ENCODE results near the gene CEL. TPM values are rescaled to one million over a fixed set of nuclear protein-coding genes. Genes with fewer than 3 reads are reported as not detected.

CEL gene
- total RNA-seq, 1 experiment from 2014 or later: 6.9 TPM

DNA sequence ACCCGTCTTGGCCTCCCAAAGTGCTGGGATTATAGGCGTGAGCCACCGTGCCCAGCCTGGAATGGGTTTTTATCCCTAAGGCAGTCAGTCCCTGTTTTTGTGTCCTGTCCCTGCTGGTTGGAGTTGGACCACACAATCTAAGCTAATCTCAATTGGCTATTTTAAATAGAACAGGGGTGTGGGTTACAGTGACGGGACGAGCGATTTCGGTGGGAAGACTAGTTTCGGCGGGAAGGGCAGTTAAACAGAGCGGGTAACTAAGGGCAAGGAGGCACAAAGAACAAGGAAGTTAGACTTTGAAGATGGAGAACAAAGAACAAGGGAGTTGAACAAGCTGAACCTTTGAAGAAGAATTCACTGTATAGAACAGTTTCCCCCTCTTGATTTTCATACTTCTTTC lies 29.6 kb upstream of the CEL start:
- Histone ChIP-seq H3K27ac (ENCODE audit: low read depth, low read length) (no peak overlapping the region), H3K27me3 (ENCODE audit: insufficient read depth, low read length) (no peaks in the 10 kb centered on the region), H3K4me2 (ENCODE audit: low read length) (peak overlapping the region; percentile 85), H3K9me2 (ENCODE audit: insufficient read depth) (no peaks in the 10 kb centered on the region), H3K4me3 (replicated peaks in 1 of 2; ENCODE audit: low read depth in 1 of 2, low read length in 2 of 2) (peak overlapping the region; percentile 78 to 98), H3K9ac (ENCODE audit: low read length) (peak overlapping the region; percentile 79), H4K20me1 (ENCODE audit: insufficient read depth) (no peaks in the 10 kb centered on the region), H3K36me3 (ENCODE audit: control insufficient read depth in 1 of 2, insufficient read depth in 2 of 2, low read length in 2 of 2) (peaks cover 7 to 12% of the 10 kb centered on the region in 2 experiments; a peak in 1 of 4 replicates), H3K9me3 (ENCODE audit: control insufficient read depth in 1 of 2, insufficient read depth in 1 of 2, low read depth in 1 of 2, low read length in 2 of 2) (no peaks in the 10 kb centered on the region), H2AFZ (ENCODE audit: low read depth, low read length, poor library complexity, severe bottlenecking) (no peak overlapping the region), H3K4me1 (ENCODE audit: control insufficient read depth in 1 of 2, insufficient read depth in 2 of 2, low read length in 2 of 2) (peaks cover 3 to 17% of the 10 kb centered on the region in 2 experiments; a peak in 3 of 4 replicates), H3K79me2 (ENCODE audit: insufficient read depth, low read length) (peaks cover 68% of the 10 kb centered on the region)
- POLR2A ChIA-PET: no interaction called here
- intact Hi-C loops (cut with micrococcal nuclease): no loop called here
- BruUV-seq (replicated peaks): no TSS peak
- RAD21 ChIA-PET (ENCODE audit: low non-redundant PET in 1 of 2, low total read pairs in 2 of 2, uncharacterized antibody in 2 of 2, unreplicated experiment in 2 of 2): no interaction called here
- CTCF ChIA-PET: interaction anchor here (1.1 kb wide), 1 partner anchor 10 kb away, joined by 6 read pairs; no protein-coding TSS in a partner anchor
- DNase-seq (ENCODE audit: low read depth, low spot score) (no peak), ATAC-seq (no peak)
- no peak for TF ChIP-seq EGR1 (IDR thresholded peaks at IDR 0.05; ENCODE audit: low read depth)
- no peak for TF ChIP-seq TCF7L2 (IDR thresholded peaks at IDR 0.05; ENCODE audit: borderline replicate concordance, extremely low read depth, insufficient read depth, insufficient read length)
- TF ChIP-seq, protein P1, sequence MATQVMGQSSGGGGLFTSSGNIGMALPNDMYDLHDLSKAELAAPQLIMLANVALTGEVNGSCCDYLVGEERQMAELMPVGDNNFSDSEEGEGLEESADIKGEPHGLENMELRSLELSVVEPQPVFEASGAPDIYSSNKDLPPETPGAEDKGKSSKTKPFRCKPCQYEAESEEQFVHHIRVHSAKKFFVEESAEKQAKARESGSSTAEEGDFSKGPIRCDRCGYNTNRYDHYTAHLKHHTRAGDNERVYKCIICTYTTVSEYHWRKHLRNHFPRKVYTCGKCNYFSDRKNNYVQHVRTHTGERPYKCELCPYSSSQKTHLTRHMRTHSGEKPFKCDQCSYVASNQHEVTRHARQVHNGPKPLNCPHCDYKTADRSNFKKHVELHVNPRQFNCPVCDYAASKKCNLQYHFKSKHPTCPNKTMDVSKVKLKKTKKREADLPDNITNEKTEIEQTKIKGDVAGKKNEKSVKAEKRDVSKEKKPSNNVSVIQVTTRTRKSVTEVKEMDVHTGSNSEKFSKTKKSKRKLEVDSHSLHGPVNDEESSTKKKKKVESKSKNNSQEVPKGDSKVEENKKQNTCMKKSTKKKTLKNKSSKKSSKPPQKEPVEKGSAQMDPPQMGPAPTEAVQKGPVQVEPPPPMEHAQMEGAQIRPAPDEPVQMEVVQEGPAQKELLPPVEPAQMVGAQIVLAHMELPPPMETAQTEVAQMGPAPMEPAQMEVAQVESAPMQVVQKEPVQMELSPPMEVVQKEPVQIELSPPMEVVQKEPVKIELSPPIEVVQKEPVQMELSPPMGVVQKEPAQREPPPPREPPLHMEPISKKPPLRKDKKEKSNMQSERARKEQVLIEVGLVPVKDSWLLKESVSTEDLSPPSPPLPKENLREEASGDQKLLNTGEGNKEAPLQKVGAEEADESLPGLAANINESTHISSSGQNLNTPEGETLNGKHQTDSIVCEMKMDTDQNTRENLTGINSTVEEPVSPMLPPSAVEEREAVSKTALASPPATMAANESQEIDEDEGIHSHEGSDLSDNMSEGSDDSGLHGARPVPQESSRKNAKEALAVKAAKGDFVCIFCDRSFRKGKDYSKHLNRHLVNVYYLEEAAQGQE (IDR thresholded peaks at IDR 0.05; ENCODE audit: low read depth): no peak
- no peak for TF ChIP-seq SP1 (IDR thresholded peaks at IDR 0.05; ENCODE audit: low read depth)

DNA sequence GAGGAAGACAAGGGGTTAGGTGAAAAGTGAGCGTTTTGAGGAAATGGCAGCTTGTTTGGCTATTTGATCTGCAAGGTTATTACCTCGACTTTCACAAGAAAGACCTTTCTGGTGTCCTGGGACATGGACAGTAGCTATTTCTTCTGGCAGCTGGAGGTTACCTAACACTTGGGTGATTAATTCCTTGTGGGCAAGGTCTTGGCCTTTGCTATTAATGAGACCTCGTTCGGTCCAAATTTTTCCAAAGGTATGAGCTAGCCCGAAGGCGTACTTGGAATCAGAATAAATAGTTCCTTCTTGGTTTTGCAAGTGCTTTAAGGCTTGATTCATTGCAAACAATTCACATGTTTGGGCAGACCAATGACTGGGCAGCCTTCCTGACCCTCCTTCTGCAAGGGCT lies 26.1 kb upstream of the CEL start:
- BruUV-seq (replicated peaks): no TSS peak
- TF ChIP-seq CBX3 (IDR thresholded peaks at IDR 0.05; ENCODE audit: low read depth) (no peak), ZBTB33 (IDR thresholded peaks at IDR 0.05; ENCODE audit: extremely low read depth, insufficient replicate concordance, low read length) (no peak), ZNF274 (IDR thresholded peaks at IDR 0.05; ENCODE audit: low read depth, low read length) (no peak), POLR2A (IDR thresholded peaks at IDR 0.05; ENCODE audit: borderline replicate concordance, extremely low read depth, insufficient read depth, insufficient read length) (no peak), YY1 (IDR thresholded peaks at IDR 0.05; ENCODE audit: extremely low read depth, insufficient replicate concordance, low read depth, low read length) (no peak), TCF7L2 (IDR thresholded peaks at IDR 0.05; ENCODE audit: borderline replicate concordance, extremely low read depth, insufficient read depth, insufficient read length) (no peak)
- TF ChIP-seq, protein P1 (IDR thresholded peaks at IDR 0.05; ENCODE audit: low read depth): no peak

More for the DNA sequence above, 26.1 kb upstream of the CEL start:
- peaks cover 7 to 12% of the 10 kb centered on the region in 2 experiments; a peak in 1 of 4 replicates for H3K36me3 ChIP-seq (ENCODE audit: control insufficient read depth in 1 of 2, insufficient read depth in 2 of 2, low read length in 2 of 2)
- H3K4me1 ChIP-seq (ENCODE audit: control insufficient read depth in 1 of 2, insufficient read depth in 2 of 2, low read length in 2 of 2): peaks cover 3 to 11% of the 10 kb centered on the region in 2 experiments; a peak in 3 of 4 replicates
- ChIA-PET CTCF (no interaction called here), POLR2A (no interaction called here), RAD21 (ENCODE audit: low non-redundant PET in 1 of 2, low total read pairs in 2 of 2, uncharacterized antibody in 2 of 2, unreplicated experiment in 2 of 2) (no interaction called here)
- H3K9ac ChIP-seq (ENCODE audit: low read length): no peak overlapping the region
- no peaks in the 10 kb centered on the region for H3K27me3 ChIP-seq (ENCODE audit: insufficient read depth, low read length)
- no peaks in the 10 kb centered on the region for H3K9me3 ChIP-seq (ENCODE audit: control insufficient read depth in 1 of 2, insufficient read depth in 1 of 2, low read depth in 1 of 2, low read length in 2 of 2)
- H3K79me2 ChIP-seq (ENCODE audit: insufficient read depth, low read length): peaks cover 96% of the 10 kb centered on the region
- H3K9me2 ChIP-seq (ENCODE audit: insufficient read depth): no peaks in the 10 kb centered on the region
- no peak overlapping the region for H2AFZ ChIP-seq (ENCODE audit: low read depth, low read length, poor library complexity, severe bottlenecking)
- intact Hi-C loops (cut with micrococcal nuclease): no loop called here
- no peak overlapping the region for H3K4me2 ChIP-seq (ENCODE audit: low read length)
- ATAC-seq: no peak
- no peaks in the 10 kb centered on the region for H4K20me1 ChIP-seq (ENCODE audit: insufficient read depth)
- H3K27ac ChIP-seq (ENCODE audit: low read depth, low read length): no peak overlapping the region
- no peak for DNase-seq (ENCODE audit: low read depth, low spot score)
- no peak overlapping the region for H3K4me3 ChIP-seq (replicated peaks in 1 of 2; ENCODE audit: low read depth in 1 of 2, low read length in 2 of 2)
